DOHH2 (cell line): ENCODE data around the gene DCT.

Experiments
- H3F3A ChIP-seq: fragments of 200-600 bp; sonication (generic), shearing (Covaris generic); 2 replicates; pipeline ENCODE4 v1.6.0; 2016; ENCODE audit warnings: antibody characterized with exemption, mild to moderate bottlenecking; ENCODE audit not compliant: control insufficient read depth, insufficient read depth
- H3K27ac ChIP-seq: fragments of 200-600 bp; sonication (generic); 2 replicates; pipeline ENCODE4 v1.5.1; 2014; ENCODE audit warnings: low read depth, mild to moderate bottlenecking, low read length, moderate library complexity
- H3K27me3 ChIP-seq: fragments of 200-600 bp; sonication (generic); 2 replicates; pipeline ENCODE4 v1.6.1; 2014; ENCODE audit warnings: mild to moderate bottlenecking, low read length, mixed read lengths; ENCODE audit not compliant: control insufficient read depth
- H3K36me3 ChIP-seq: fragments of 200-600 bp; sonication (generic); 2 replicates; pipeline ENCODE4 v1.6.1; 2014; ENCODE audit warnings: mild to moderate bottlenecking, low read length, moderate library complexity, mixed read lengths; ENCODE audit not compliant: control insufficient read depth
- H3K4me1 ChIP-seq: fragments of 200-600 bp; sonication (generic); 2 replicates; pipeline ENCODE4 v1.6.1; 2014; ENCODE audit warnings: mild to moderate bottlenecking, low read length, mixed read lengths; ENCODE audit not compliant: control insufficient read depth
- H3K4me2 ChIP-seq: fragments of 200-600 bp; sonication (generic); 2 replicates; pipeline ENCODE4 v1.6.0; 2014; ENCODE audit warnings: mild to moderate bottlenecking, low read length, moderate library complexity
- H3K4me3 ChIP-seq: fragments of 200-600 bp; sonication (generic); 2 replicates; pipeline ENCODE4 v1.5.1; 2014; ENCODE audit warnings: mild to moderate bottlenecking, low read length, mixed read lengths
- H3K79me2 ChIP-seq: fragments of 200-600 bp; sonication (generic); 2 replicates; pipeline ENCODE4 v1.6.1; 2014; ENCODE audit warnings: mild to moderate bottlenecking, low read length, mixed read lengths; ENCODE audit not compliant: control insufficient read depth
- H3K9me2 ChIP-seq: fragments of 200-600 bp; sonication (generic); replicated peaks from 2 replicates; pipeline ENCODE4 v1.6.1; 2014; ENCODE audit warnings: mild to moderate bottlenecking, low read length, mixed read lengths; ENCODE audit not compliant: control insufficient read depth
- H3K9me3 ChIP-seq: fragments of 200-600 bp; sonication (generic); 2 replicates; pipeline ENCODE4 v1.6.1; 2014; ENCODE audit warnings: antibody characterized with exemption, low read length, mixed read lengths; ENCODE audit not compliant: control insufficient read depth, insufficient read depth
- H4K20me1 ChIP-seq: fragments of 200-600 bp; sonication (generic); 2 replicates; pipeline ENCODE4 v1.6.0; 2014; ENCODE audit warnings: low read depth, mild to moderate bottlenecking, antibody characterized with exemption, low read length, moderate library complexity; ENCODE audit not compliant: control insufficient read depth, insufficient read depth
- EZH2phosphoT487 ChIP-seq: fragments of 200-600 bp; sonication (generic); IDR thresholded peaks from 2 replicates; pipeline ENCODE4 v1.6.1; 2017; ENCODE audit warnings: borderline replicate concordance, mild to moderate bottlenecking, antibody characterized with exemption, low read length, moderate library complexity, mixed read lengths
- TF ChIP-seq, protein P1 (sequence below): fragments of 200-600 bp; sonication (generic); IDR thresholded peaks from one replicate; pipeline ENCODE4 v1.5.1; 2014; ENCODE audit warnings: antibody characterized with exemption, mild to moderate bottlenecking, low read depth, low read length; ENCODE audit not compliant: poor library complexity, severe bottlenecking

Gene DCT

DNA sequence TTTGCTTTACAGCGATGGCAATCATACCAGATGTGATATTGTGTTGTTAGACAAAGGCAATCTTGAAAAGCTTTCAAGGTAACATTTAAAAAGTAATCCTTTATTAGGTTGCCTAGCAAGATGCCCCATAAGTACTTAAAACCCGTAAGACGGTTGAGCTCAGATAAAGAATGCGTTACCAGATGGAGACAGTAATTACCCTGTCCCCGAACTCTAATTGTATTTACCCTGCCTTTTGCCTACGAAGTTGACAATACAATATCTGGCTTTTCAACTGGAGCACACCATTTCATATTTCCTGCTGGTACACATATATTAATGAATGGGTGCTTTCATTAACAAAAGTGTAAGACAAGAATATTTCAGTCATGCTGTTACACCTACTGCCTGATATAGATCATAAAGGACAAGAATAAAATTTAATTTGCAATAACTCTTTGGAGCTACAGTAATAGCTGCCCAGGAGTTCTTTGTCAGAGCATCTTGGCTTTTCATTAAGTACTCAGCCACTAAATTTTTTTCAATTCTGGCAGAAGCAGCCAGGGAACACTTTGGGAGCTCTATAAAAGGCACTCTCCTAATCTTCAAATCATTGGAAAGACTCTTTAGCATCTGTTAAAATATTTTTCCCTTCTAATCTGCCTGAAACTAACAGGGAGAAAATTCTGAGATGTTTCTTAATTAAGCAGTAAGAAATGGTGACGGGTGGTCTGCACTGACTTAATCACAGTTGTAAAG, 63.8 kb downstream of the DCT start:
- TF ChIP-seq EZH2phosphoT487: no peak
- TF ChIP-seq, protein P1, sequence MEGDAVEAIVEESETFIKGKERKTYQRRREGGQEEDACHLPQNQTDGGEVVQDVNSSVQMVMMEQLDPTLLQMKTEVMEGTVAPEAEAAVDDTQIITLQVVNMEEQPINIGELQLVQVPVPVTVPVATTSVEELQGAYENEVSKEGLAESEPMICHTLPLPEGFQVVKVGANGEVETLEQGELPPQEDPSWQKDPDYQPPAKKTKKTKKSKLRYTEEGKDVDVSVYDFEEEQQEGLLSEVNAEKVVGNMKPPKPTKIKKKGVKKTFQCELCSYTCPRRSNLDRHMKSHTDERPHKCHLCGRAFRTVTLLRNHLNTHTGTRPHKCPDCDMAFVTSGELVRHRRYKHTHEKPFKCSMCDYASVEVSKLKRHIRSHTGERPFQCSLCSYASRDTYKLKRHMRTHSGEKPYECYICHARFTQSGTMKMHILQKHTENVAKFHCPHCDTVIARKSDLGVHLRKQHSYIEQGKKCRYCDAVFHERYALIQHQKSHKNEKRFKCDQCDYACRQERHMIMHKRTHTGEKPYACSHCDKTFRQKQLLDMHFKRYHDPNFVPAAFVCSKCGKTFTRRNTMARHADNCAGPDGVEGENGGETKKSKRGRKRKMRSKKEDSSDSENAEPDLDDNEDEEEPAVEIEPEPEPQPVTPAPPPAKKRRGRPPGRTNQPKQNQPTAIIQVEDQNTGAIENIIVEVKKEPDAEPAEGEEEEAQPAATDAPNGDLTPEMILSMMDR: no peak
- H3F3A ChIP-seq: no peaks in the 10 kb centered on the region
- H3K4me1 ChIP-seq: no peaks in the 10 kb centered on the region
- no peaks in the 10 kb centered on the region for H3K9me2 ChIP-seq
- no peak overlapping the region for H3K4me2 ChIP-seq
- H3K79me2 ChIP-seq: no peaks in the 10 kb centered on the region
- no peaks in the 10 kb centered on the region for H4K20me1 ChIP-seq
- H3K27ac ChIP-seq: no peak overlapping the region
- H3K4me3 ChIP-seq: no peak overlapping the region
- H3K27me3 ChIP-seq: peaks cover 5% of the 10 kb centered on the region
- H3K9me3 ChIP-seq: no peaks in the 10 kb centered on the region
- H3K36me3 ChIP-seq: no peaks in the 10 kb centered on the region

DNA sequence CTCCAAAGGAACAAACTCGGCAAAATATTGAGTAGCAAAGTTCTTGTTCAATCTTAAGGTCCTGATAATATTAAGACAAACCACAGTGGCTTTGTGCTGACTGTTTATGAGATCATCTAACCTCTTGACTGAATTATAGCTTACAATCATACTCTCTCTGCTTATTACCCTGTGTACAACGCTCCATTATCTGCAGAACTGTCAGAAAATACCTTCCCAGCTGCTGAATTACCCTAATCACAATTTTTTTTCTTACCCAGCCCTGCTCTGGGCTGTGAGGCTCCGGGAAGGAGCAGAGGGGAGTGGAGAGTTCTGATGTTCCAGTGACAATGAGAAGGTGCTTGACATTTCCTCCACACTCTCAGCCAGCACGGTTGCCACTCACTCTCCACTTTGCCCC, 64.8 kb downstream of the DCT start:
- H4K20me1 ChIP-seq: no peaks in the 10 kb centered on the region
- no peaks in the 10 kb centered on the region for H3F3A ChIP-seq
- no peak overlapping the region for H3K27ac ChIP-seq
- H3K36me3 ChIP-seq: no peaks in the 10 kb centered on the region
- H3K4me2 ChIP-seq: no peak overlapping the region
- no peak overlapping the region for H3K4me3 ChIP-seq
- H3K9me3 ChIP-seq: no peaks in the 10 kb centered on the region
- no peaks in the 10 kb centered on the region for H3K79me2 ChIP-seq
- no peaks in the 10 kb centered on the region for H3K4me1 ChIP-seq
- no peak for TF ChIP-seq EZH2phosphoT487
- TF ChIP-seq, protein P1: no peak
- no peaks in the 10 kb centered on the region for H3K9me2 ChIP-seq
- peaks cover 5% of the 10 kb centered on the region for H3K27me3 ChIP-seq

DNA sequence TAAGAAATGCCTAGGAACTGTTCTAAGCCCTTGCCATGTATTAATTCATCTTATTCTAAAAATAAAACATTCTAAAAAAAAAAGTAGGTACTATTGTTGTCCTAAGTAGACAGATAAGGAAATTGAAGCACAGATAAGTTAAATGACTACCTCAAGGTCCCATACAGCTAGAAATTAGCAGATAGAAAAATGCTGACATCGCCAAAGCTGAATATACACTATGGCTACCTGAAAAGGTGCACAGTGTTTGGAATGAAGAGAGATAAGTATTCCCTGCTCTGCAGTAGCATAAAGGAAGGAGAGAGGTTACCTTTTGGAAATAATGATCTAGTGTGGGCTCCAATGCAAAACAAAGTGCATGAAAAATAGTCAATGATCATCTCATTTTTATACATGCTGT, 65.3 kb downstream of the DCT start:
- Histone ChIP-seq H3K4me1 (no peaks in the 10 kb centered on the region), H3K27me3 (peaks cover 5% of the 10 kb centered on the region), H3K4me2 (no peak overlapping the region), H4K20me1 (no peaks in the 10 kb centered on the region), H3K9me2 (no peaks in the 10 kb centered on the region), H3K9me3 (no peaks in the 10 kb centered on the region), H3K4me3 (no peak overlapping the region), H3K79me2 (no peaks in the 10 kb centered on the region), H3K36me3 (no peaks in the 10 kb centered on the region), H3F3A (no peaks in the 10 kb centered on the region), H3K27ac (no peak overlapping the region)
- TF ChIP-seq EZH2phosphoT487: no peak
- TF ChIP-seq, protein P1: no peak
